GM21360 (cell line): ENCODE data around the gene EFL1.
A peak's percentile ranks its signal among the peaks of the same experiment; 100 is the strongest.
"Not testable (repeated sequence)": the region's sequence is repeated elsewhere in the genome, so short reads cannot be mapped to it uniquely, and the experiment has no call there.

ENCODE experiments used
- ATAC-seq: cut with Tn5 transposase; IDR thresholded peaks from one replicate; pipeline ENCODE4 v1.9.1; 2021; ENCODE audit warnings: mild to moderate bottlenecking, moderate library complexity; ENCODE audit not compliant: unreplicated experiment

EFL1 gene

GRCh38 chr15:82282386-82282785 is 19.9 kb upstream of the EFL1 start:
- ATAC-seq: not testable (repeated sequence)

GRCh38 chr15:82281276-82281675 is 18.7 kb upstream of the EFL1 start:
- not testable (repeated sequence) for ATAC-seq

GRCh38 chr15:82275410-82275809 is 12.9 kb upstream of the EFL1 start:
- no peak for ATAC-seq

GRCh38 chr15:82272154-82272553 is 9.6 kb upstream of the EFL1 start:
- ATAC-seq: no peak

- ATAC-seq: not testable (repeated sequence)
These were observed 5.9 kb upstream of the EFL1 start for GRCh38 chr15:82268454-82268853.

GRCh38 chr15:82267137-82267536 is 4.6 kb upstream of the EFL1 start:
- not testable (repeated sequence) for ATAC-seq

GRCh38 chr15:82263350-82263749 is 816 bp upstream of the EFL1 start:
- ATAC-seq: no peak

GRCh38 chr15:82261566-82262421 is 740 bp downstream of the EFL1 start:
- ATAC-seq: peak; percentile 18

- not testable (repeated sequence) for ATAC-seq
These were observed 14.3 kb downstream of the EFL1 start for GRCh38 chr15:82248261-82248660.

- not testable (repeated sequence) for ATAC-seq
These were observed 16.6 kb downstream of the EFL1 start for GRCh38 chr15:82245956-82246355.

GRCh38 chr15:82243644-82244043 is 18.9 kb downstream of the EFL1 start:
- not testable (repeated sequence) for ATAC-seq

GRCh38 chr15:82241836-82242499 is 20.6 kb downstream of the EFL1 start:
- ATAC-seq: not testable (repeated sequence)

GRCh38 chr15:82239685-82240391 is 22.7 kb downstream of the EFL1 start:
- ATAC-seq: no peak

GRCh38 chr15:82237944-82238534 is 24.5 kb downstream of the EFL1 start:
- ATAC-seq: not testable (repeated sequence)

GRCh38 chr15:82231842-82232241 is 30.7 kb downstream of the EFL1 start:
- ATAC-seq: no peak

GRCh38 chr15:82231233-82231632 is 31.3 kb downstream of the EFL1 start:
- no peak for ATAC-seq

- ATAC-seq: no peak
These were observed 33.8 kb downstream of the EFL1 start for GRCh38 chr15:82228750-82229149.

- ATAC-seq: not testable (repeated sequence)
These were observed 41.0 kb downstream of the EFL1 start for GRCh38 chr15:82221535-82221934.

- ATAC-seq: not testable (repeated sequence)
These were observed 46.4 kb downstream of the EFL1 start for GRCh38 chr15:82216092-82216491.

GRCh38 chr15:82212201-82212600 is 50.3 kb downstream of the EFL1 start:
- ATAC-seq: not testable (repeated sequence)

GRCh38 chr15:82210066-82210597 is 52.4 kb downstream of the EFL1 start:
- not testable (repeated sequence) for ATAC-seq
